IPS-NIHi11 (cell line): ENCODE results near the gene MCU.
A peak's percentile ranks its signal among the peaks of the same experiment; 100 is the strongest.
"Not testable (repeated sequence)": the region's sequence is repeated elsewhere in the genome, so short reads cannot be mapped to it uniquely, and the experiment has no call there.

ENCODE experiments used
- DNase-seq: peaks from one replicate; pipeline ENCODE4 v3.0.0; 2012; ENCODE audit warnings: mixed read lengths, low spot score

MCU gene

GRCh38 chr10:72730479-72730878 is 38.5 kb downstream of the MCU start:
- no peak for DNase-seq

- DNase-seq = no peak
These were observed 40.0 kb downstream of the MCU start for GRCh38 chr10:72731916-72732419.

- DNase-seq = no peak
These were observed 40.6 kb downstream of the MCU start for GRCh38 chr10:72732521-72732920.

GRCh38 chr10:72733989-72734388 is 42.0 kb downstream of the MCU start:
- DNase-seq = no peak

- DNase-seq = no peak
These were observed 43.5 kb downstream of the MCU start for GRCh38 chr10:72735288-72735936.

- no peak for DNase-seq
These were observed 44.4 kb downstream of the MCU start for GRCh38 chr10:72736176-72736827.

GRCh38 chr10:72736828-72737220 is 44.9 kb downstream of the MCU start:
- DNase-seq = no peak

- not testable (repeated sequence) for DNase-seq
These were observed 45.4 kb downstream of the MCU start for GRCh38 chr10:72737357-72737756.

GRCh38 chr10:72738486-72738885 is 46.5 kb downstream of the MCU start:
- DNase-seq = no peak

GRCh38 chr10:72740528-72740927 is 48.6 kb downstream of the MCU start:
- peak; percentile 41 for DNase-seq

- DNase-seq = no peak
These were observed 50.1 kb downstream of the MCU start for GRCh38 chr10:72742092-72742491.

- no peak for DNase-seq
These were observed 50.9 kb downstream of the MCU start for GRCh38 chr10:72742797-72743196.

GRCh38 chr10:72744566-72744965 is 52.6 kb downstream of the MCU start:
- peak; percentile 9 for DNase-seq

GRCh38 chr10:72746426-72747363 is 54.8 kb downstream of the MCU start:
- DNase-seq = no peak

- DNase-seq = no peak
These were observed 55.6 kb downstream of the MCU start for GRCh38 chr10:72747521-72747920.

GRCh38 chr10:72753760-72754231 is 61.9 kb downstream of the MCU start:
- DNase-seq = peak; percentile 17

GRCh38 chr10:72754275-72755032 is 62.5 kb downstream of the MCU start:
- no peak for DNase-seq

- peak; percentile 14 for DNase-seq
These were observed 64.9 kb downstream of the MCU start for GRCh38 chr10:72756674-72757385.

- DNase-seq = no peak
These were observed 65.8 kb downstream of the MCU start for GRCh38 chr10:72757732-72758131.

GRCh38 chr10:72758930-72759329 is 67.0 kb downstream of the MCU start:
- not testable (repeated sequence) for DNase-seq

- DNase-seq = no peak
These were observed 67.6 kb downstream of the MCU start for GRCh38 chr10:72759584-72759983.
